ENCODE measurements around the gene FAH. TPM values are rescaled to one million over a fixed set of nuclear protein-coding genes. Genes with fewer than 3 reads are reported as not detected.

The FAH gene
- total RNA-seq, 1 donor, result 17.7 TPM

GRCh38 chr15:80170596-80170995 lies 17.8 kb downstream of the FAH start:
- peaks cover 15% of the 10 kb centered on the region for H3K4me1 ChIP-seq (ENCODE audit: insufficient read depth, low read length)
- no peaks in the 10 kb centered on the region for H3K9me3 ChIP-seq (ENCODE audit: low read depth, low read length)
- no peaks in the 10 kb centered on the region for H4K20me1 ChIP-seq (ENCODE audit: insufficient read depth, low read length)
- no peaks in the 10 kb centered on the region for H3K79me2 ChIP-seq (ENCODE audit: insufficient read depth, low read length)
- TF ChIP-seq CTCF (IDR thresholded peaks at IDR 0.05; ENCODE audit: extremely low read depth, low read depth, low read length), result no peak
- H3K27ac ChIP-seq (ENCODE audit: low read depth, low read length), result no peak overlapping the region
- H3K4me3 ChIP-seq (ENCODE audit: insufficient read depth, low read length), result no peak overlapping the region
- no peak overlapping the region for H2AFZ ChIP-seq (ENCODE audit: low read length)
- no peak for DNase-seq (ENCODE audit: insufficient read length, low spot score, missing footprints)
- no peaks in the 10 kb centered on the region for H3K27me3 ChIP-seq (ENCODE audit: insufficient read depth, low read length)
- no peak overlapping the region for H3K4me2 ChIP-seq (ENCODE audit: insufficient read depth, low read length)
- H3K36me3 ChIP-seq (ENCODE audit: insufficient read depth, low read length), result peaks cover 6% of the 10 kb centered on the region

GRCh38 chr15:80171787-80172186 lies 19.0 kb downstream of the FAH start:
- Histone ChIP-seq H3K4me1 (ENCODE audit: insufficient read depth, low read length) (peaks cover 15% of the 10 kb centered on the region), H3K27me3 (ENCODE audit: insufficient read depth, low read length) (no peaks in the 10 kb centered on the region), H3K27ac (ENCODE audit: low read depth, low read length) (no peak overlapping the region), H3K79me2 (ENCODE audit: insufficient read depth, low read length) (no peaks in the 10 kb centered on the region), H4K20me1 (ENCODE audit: insufficient read depth, low read length) (no peaks in the 10 kb centered on the region), H3K9me3 (ENCODE audit: low read depth, low read length) (no peaks in the 10 kb centered on the region), H3K4me2 (ENCODE audit: insufficient read depth, low read length) (no peak overlapping the region), H3K4me3 (ENCODE audit: insufficient read depth, low read length) (no peak overlapping the region), H2AFZ (ENCODE audit: low read length) (no peak overlapping the region), H3K36me3 (ENCODE audit: insufficient read depth, low read length) (peaks cover 10% of the 10 kb centered on the region)
- no peak for TF ChIP-seq CTCF (IDR thresholded peaks at IDR 0.05; ENCODE audit: extremely low read depth, low read depth, low read length)
- no peak for DNase-seq (ENCODE audit: insufficient read length, low spot score, missing footprints)

GRCh38 chr15:80172401-80172800 lies 19.6 kb downstream of the FAH start:
- Histone ChIP-seq H2AFZ (ENCODE audit: low read length) (no peak overlapping the region), H3K27me3 (ENCODE audit: insufficient read depth, low read length) (no peaks in the 10 kb centered on the region), H3K79me2 (ENCODE audit: insufficient read depth, low read length) (no peaks in the 10 kb centered on the region), H3K27ac (ENCODE audit: low read depth, low read length) (no peak overlapping the region), H4K20me1 (ENCODE audit: insufficient read depth, low read length) (no peaks in the 10 kb centered on the region), H3K4me3 (ENCODE audit: insufficient read depth, low read length) (no peak overlapping the region), H3K4me2 (ENCODE audit: insufficient read depth, low read length) (no peak overlapping the region), H3K36me3 (ENCODE audit: insufficient read depth, low read length) (peaks cover 15% of the 10 kb centered on the region), H3K9me3 (ENCODE audit: low read depth, low read length) (no peaks in the 10 kb centered on the region), H3K4me1 (ENCODE audit: insufficient read depth, low read length) (peaks cover 15% of the 10 kb centered on the region)
- no peak for TF ChIP-seq CTCF (IDR thresholded peaks at IDR 0.05; ENCODE audit: extremely low read depth, low read depth, low read length)
- no peak for DNase-seq (ENCODE audit: insufficient read length, low spot score, missing footprints)

- TF ChIP-seq CTCF (IDR thresholded peaks at IDR 0.05; ENCODE audit: extremely low read depth, low read depth, low read length), result peak; percentile 84
- peak overlapping the region; percentile 33 for H3K27ac ChIP-seq (ENCODE audit: low read depth, low read length)
- DNase-seq (ENCODE audit: insufficient read length, low spot score, missing footprints), result no peak
Measured at GRCh38 chr15:80173022-80173759, 20.4 kb downstream of the FAH start.

More at GRCh38 chr15:80173022-80173759, 20.4 kb downstream of the FAH start:
- H3K4me1 ChIP-seq (ENCODE audit: insufficient read depth, low read length), result peaks cover 15% of the 10 kb centered on the region
- H2AFZ ChIP-seq (ENCODE audit: low read length), result no peak overlapping the region
- peaks cover 18% of the 10 kb centered on the region for H3K36me3 ChIP-seq (ENCODE audit: insufficient read depth, low read length)
- H3K27me3 ChIP-seq (ENCODE audit: insufficient read depth, low read length), result no peaks in the 10 kb centered on the region
- no peaks in the 10 kb centered on the region for H3K79me2 ChIP-seq (ENCODE audit: insufficient read depth, low read length)
- no peak overlapping the region for H3K4me2 ChIP-seq (ENCODE audit: insufficient read depth, low read length)
- no peaks in the 10 kb centered on the region for H4K20me1 ChIP-seq (ENCODE audit: insufficient read depth, low read length)
- H3K4me3 ChIP-seq (ENCODE audit: insufficient read depth, low read length), result no peak overlapping the region
- no peaks in the 10 kb centered on the region for H3K9me3 ChIP-seq (ENCODE audit: low read depth, low read length)

All from osteoblast (primary cell).